Naive thymus-derived CD4-positive, alpha-beta T cell (primary cell): ENCODE measurements around the gene DNAH11. TPM values are rescaled to one million over a fixed set of nuclear protein-coding genes. Genes with fewer than 3 reads are reported as not detected.
"Not testable (repeated sequence)": the region's sequence is repeated elsewhere in the genome, so short reads cannot be mapped to it uniquely, and the experiment has no call there.

ENCODE experiments used
- ATAC-seq: fragments of 150-1000 bp; cut with Tn5 transposase; 2 replicates; pipeline ENCODE4 v1.10.0; 2021; ENCODE audit warnings: mild to moderate bottlenecking, moderate library complexity
- CTCF ChIA-PET: fragments of 350-600 bp; sonication (Branson Sonifier 250); formaldehyde crosslinking; loops from one replicate; lab custom pipeline; 2021; ENCODE audit warnings: antibody characterized with exemption; lab: Charles Lee
- POLR2A ChIA-PET: fragments of 350-600 bp; sonication (Branson Sonifier 250); formaldehyde crosslinking; loops from one replicate; lab custom pipeline; 2021; ENCODE audit warnings: antibody characterized with exemption, inconsistent platforms; lab: Charles Lee
- DNase-seq, 9 donors: peaks; one replicate each; pipeline versions ENCODE4 v3.0.0 to v3.0.0-alpha.2; 2020 to 2022; ENCODE audit warnings: mixed read lengths in 1 of 9
- H3K27ac ChIP-seq: one replicate; pipeline ENCODE4 v1.7.0; 2013; ENCODE audit warnings: mild to moderate bottlenecking, low read depth, low read length, moderate library complexity
- H3K27me3 ChIP-seq, 2 donors: one replicate each; pipeline ENCODE4 v1.7.0; 2013; ENCODE audit warnings: low read length in 2 of 2, mild to moderate bottlenecking in 2 of 2, moderate library complexity in 2 of 2; ENCODE audit not compliant: control insufficient read depth in 2 of 2, insufficient read depth in 2 of 2
- H3K36me3 ChIP-seq, 3 experiments: 1 replicate in 2 of 3; 2 replicates in 1 of 3; pipeline ENCODE4 v1.7.0; 2013; ENCODE audit warnings: low read length in 3 of 3, mild to moderate bottlenecking in 3 of 3, moderate library complexity in 1 of 3; ENCODE audit not compliant: insufficient read depth in 3 of 3, control insufficient read depth in 2 of 3
- H3K4me1 ChIP-seq, 2 donors: one replicate each; pipeline ENCODE4 v1.7.0; 2013; ENCODE audit warnings: low read length in 2 of 2, mild to moderate bottlenecking in 2 of 2, moderate library complexity in 1 of 2; ENCODE audit not compliant: control insufficient read depth in 2 of 2, insufficient read depth in 2 of 2
- H3K4me3 ChIP-seq: 2 replicates; pipeline ENCODE4 v1.7.0; 2013; ENCODE audit warnings: mild to moderate bottlenecking, low read length
- H3K9me3 ChIP-seq, 3 experiments: 1 replicate in 2 of 3; 2 replicates in 1 of 3; pipeline ENCODE4 v1.7.0; 2013; ENCODE audit warnings: low read length in 3 of 3; ENCODE audit not compliant: control insufficient read depth in 2 of 3
- H3K27ac Mint-ChIP-seq, 9 donors: one replicate each; pipeline ENCODE4 v1.8.0; 2020 to 2022; ENCODE audit warnings: mixed read lengths in 9 of 9, mild to moderate bottlenecking in 8 of 9, moderate library complexity in 5 of 9, inconsistent platforms in 2 of 9
- H3K27me3 Mint-ChIP-seq, 5 donors: one replicate each; pipeline ENCODE4 v1.8.0; 2021 to 2022; ENCODE audit warnings: mixed read lengths in 5 of 5, mild to moderate bottlenecking in 1 of 5
- H3K36me3 Mint-ChIP-seq, 5 donors: one replicate each; pipeline ENCODE4 v1.8.0; 2020 to 2022; ENCODE audit warnings: mixed read lengths in 5 of 5, mild to moderate bottlenecking in 3 of 5, inconsistent platforms in 1 of 5
- H3K4me1 Mint-ChIP-seq, 7 donors: one replicate each; pipeline ENCODE4 v1.8.0; 2020 to 2022; ENCODE audit warnings: mixed read lengths in 7 of 7, mild to moderate bottlenecking in 3 of 7, inconsistent platforms in 1 of 7
- H3K4me3 Mint-ChIP-seq, 10 donors: one replicate each; pipeline ENCODE4 v1.8.0; 2020 to 2022; ENCODE audit warnings: mild to moderate bottlenecking in 10 of 10, mixed read lengths in 10 of 10, moderate library complexity in 6 of 10, inconsistent platforms in 2 of 10
- H3K9me3 Mint-ChIP-seq, 11 donors: one replicate each; pipeline ENCODE4 v1.8.0; 2020 to 2022; ENCODE audit warnings: mixed read lengths in 11 of 11, mild to moderate bottlenecking in 4 of 11, inconsistent platforms in 1 of 11, moderate library complexity in 1 of 11
- intact Hi-C, 2 donors: fragments of 100-400 bp; cut with micrococcal nuclease; formaldehyde crosslinking; loops; one replicate each; pipeline ENCODE4 v1.15.1; 2023
- polyA plus RNA-seq, 2 donors: library from polyadenylated mRNA; unstranded; fragments of 300-500 nt; fragmentation: Illumina TruSeq; gene quantifications; one replicate each; pipeline ENCODE4 v1.2.3, GENCODE V29; 2021
- total RNA-seq, 6 experiments: library from RNA in 5 of 6; stranded (reverse) in 5 of 6; gene quantifications; 1 replicate in 5 of 6; 2 replicates in 1 of 6; pipeline ENCODE4 v1.2.3 and lab custom pipeline; 2021 to 2026

DNAH11 gene
- total and polyA plus RNA-seq, 7 experiments from 2014 or later, result 0.02 to 8.1 (median 0.22) TPM; not detected in 1

DNA sequence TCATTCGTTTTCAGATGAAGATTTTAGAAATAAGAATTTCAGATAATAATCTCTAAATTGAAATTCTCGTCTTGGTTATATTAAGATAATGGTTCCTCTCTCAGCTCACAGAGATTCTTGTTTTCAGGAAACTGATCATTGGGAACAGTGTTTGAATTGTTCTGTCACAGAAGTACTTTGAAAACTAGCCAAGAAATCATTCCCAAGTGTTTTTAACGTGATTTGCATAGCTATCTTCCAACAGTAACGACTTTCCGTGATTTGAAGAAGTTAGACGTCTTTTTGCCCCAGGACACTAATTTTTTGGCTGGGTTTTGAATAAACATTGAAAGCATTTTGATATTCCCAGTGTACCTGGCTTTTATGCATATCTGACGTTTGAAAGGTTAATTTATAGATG lies 286.9 kb downstream of the DNAH11 start:
- no peaks in the 10 kb centered on the region for H3K27me3 ChIP-seq
- Mint-ChIP-seq H3K4me3 (no peak overlapping the region), H3K4me1 (peaks cover 0 to 9% (median 7%) of the 10 kb centered on the region in 7 donors), H3K27ac (no peak overlapping the region), H3K27me3 (peaks cover 0 to 3% (median 0%) of the 10 kb centered on the region in 5 donors), H3K36me3 (no peaks in the 10 kb centered on the region), H3K9me3 (peaks cover 0 to 5% (median 0%) of the 10 kb centered on the region in 11 donors)
- H3K4me1 ChIP-seq, result no peaks in the 10 kb centered on the region
- no peak for ATAC-seq
- no peaks in the 10 kb centered on the region for H3K36me3 ChIP-seq
- ChIA-PET CTCF (no interaction called here), POLR2A (no interaction called here)
- no peak overlapping the region for H3K27ac ChIP-seq
- no peak overlapping the region for H3K4me3 ChIP-seq
- intact Hi-C loops, result no loop called here
- no peaks in the 10 kb centered on the region for H3K9me3 ChIP-seq
- DNase-seq, result no peak

GRCh38 chr7:21844742-21845141 lies 301.9 kb downstream of the DNAH11 start:
- H3K27me3 ChIP-seq, result no peaks in the 10 kb centered on the region
- H3K36me3 ChIP-seq, result no peaks in the 10 kb centered on the region
- no peak for ATAC-seq
- peak overlapping the region in 1 of 9 donors; percentile 14 for H3K27ac Mint-ChIP-seq
- ChIA-PET CTCF (no interaction called here), POLR2A (no interaction called here)
- H3K9me3 Mint-ChIP-seq, result peaks cover 0 to 15% (median 0%) of the 10 kb centered on the region in 11 donors
- no peak overlapping the region for H3K4me3 Mint-ChIP-seq
- peaks cover 0 to 5% (median 0%) of the 10 kb centered on the region in 5 donors for H3K27me3 Mint-ChIP-seq
- H3K36me3 Mint-ChIP-seq, result no peaks in the 10 kb centered on the region
- DNase-seq, result no peak
- no peaks in the 10 kb centered on the region for H3K9me3 ChIP-seq
- H3K4me1 Mint-ChIP-seq, result peaks cover 0 to 7% (median 0%) of the 10 kb centered on the region in 7 donors
- no peaks in the 10 kb centered on the region for H3K4me1 ChIP-seq
- intact Hi-C loops, result no loop called here
- no peak overlapping the region for H3K4me3 ChIP-seq
- no peak overlapping the region for H3K27ac ChIP-seq

DNA sequence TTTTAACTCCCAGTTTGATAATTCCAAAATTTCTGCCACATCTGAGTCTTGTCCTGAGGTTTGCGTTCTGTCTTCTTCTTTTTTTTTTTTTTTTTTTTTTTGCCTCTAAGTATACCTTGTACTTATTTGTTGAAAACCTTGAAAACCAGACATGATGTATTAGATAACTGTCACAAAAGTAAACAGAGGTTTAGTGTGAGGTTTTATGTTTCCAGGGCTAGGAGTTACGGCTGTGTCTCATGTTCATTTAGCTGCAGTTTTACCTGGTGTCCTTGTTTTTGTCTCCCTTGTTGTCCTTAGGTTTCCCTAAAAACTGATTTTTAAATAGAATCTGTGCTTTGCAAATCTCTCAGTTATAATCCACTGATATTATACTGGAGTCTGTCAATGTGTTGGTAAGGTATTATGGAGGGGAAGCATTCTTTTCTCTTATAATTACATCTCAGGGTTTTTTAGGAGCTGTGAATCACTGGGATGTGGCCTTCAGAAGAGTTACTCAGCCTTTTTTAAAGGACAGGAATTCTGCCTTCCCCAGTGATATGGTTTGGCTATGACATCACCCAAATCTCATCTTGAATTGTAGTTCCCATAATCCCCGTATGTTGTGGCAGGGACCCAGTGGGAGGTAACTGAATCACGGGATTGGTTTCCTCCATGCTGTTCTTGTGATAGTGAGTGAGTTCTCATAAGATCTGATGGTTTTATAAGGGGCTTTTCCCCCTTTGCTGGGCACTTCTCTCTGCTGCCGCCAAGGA lies 307.9 kb downstream of the DNAH11 start:
- Histone ChIP-seq H3K27ac (no peak overlapping the region), H3K36me3 (no peaks in the 10 kb centered on the region), H3K4me3 (peak overlapping the region; percentile 27), H3K9me3 (no peaks in the 10 kb centered on the region), H3K27me3 (no peaks in the 10 kb centered on the region), H3K4me1 (peaks cover 0 to 20% of the 10 kb centered on the region in 2 donors)
- peak overlapping the region in 8 of 9 donors; percentile 85 to 97 (median 92) for H3K27ac Mint-ChIP-seq
- peaks cover 0 to 5% (median 0%) of the 10 kb centered on the region in 5 donors for H3K27me3 Mint-ChIP-seq
- POLR2A ChIA-PET, result interaction anchor here (0.7 to 1.6 kb wide), 2 partner anchors 74 to 94 kb away, joined by 4 read pairs; no protein-coding TSS in a partner anchor
- CTCF ChIA-PET, result interaction anchor here (0.6 to 0.7 kb wide), 2 partner anchors 105 to 278 kb away, joined by 3 to 4 read pairs; no protein-coding TSS in a partner anchor
- H3K4me1 Mint-ChIP-seq, result peaks cover 6 to 44% (median 34%) of the 10 kb centered on the region in 7 donors
- peak overlapping the region in 9 of 10 donors; percentile 13 to 91 (median 78) for H3K4me3 Mint-ChIP-seq
- no peaks in the 10 kb centered on the region for H3K36me3 Mint-ChIP-seq
- peaks cover 0 to 20% (median 0%) of the 10 kb centered on the region in 11 donors for H3K9me3 Mint-ChIP-seq
- no peak for DNase-seq
- intact Hi-C loops, result loop anchor here in 1 of 2 donors (2.0 to 5.0 kb wide), 4 partner anchors 47 to 593 kb away; partner anchors contain the start of genes CDCA7L and SP4
- ATAC-seq, result no peak

DNA sequence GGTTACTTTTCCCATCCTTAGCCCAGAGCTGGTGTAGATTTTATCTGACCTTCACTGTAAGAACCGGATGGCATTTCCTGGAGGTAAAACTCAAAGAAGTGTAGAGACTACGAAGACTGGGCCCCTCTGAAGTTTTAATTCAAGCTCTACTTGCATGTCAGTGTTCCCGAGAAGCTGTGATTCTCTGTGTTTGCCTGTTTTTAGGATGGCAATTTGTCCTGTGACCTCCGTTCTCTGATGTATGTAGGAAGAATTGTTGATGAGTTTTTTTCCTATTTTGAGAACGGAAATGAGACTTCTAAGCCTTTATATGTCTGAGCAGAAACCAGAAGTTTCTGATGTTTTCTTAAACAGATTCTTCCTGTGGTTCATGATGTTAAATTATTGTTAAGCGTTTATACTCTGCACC lies 308.7 kb downstream of the DNAH11 start:
- peak; percentile 72 for ATAC-seq
- no peaks in the 10 kb centered on the region for H3K36me3 Mint-ChIP-seq
- peak overlapping the region; percentile 85 to 97 (median 91) for H3K27ac Mint-ChIP-seq
- H3K4me3 Mint-ChIP-seq, result peak overlapping the region; percentile 69 to 91 (median 78)
- peaks cover 0 to 20% (median 0%) of the 10 kb centered on the region in 11 donors for H3K9me3 Mint-ChIP-seq
- Histone ChIP-seq H3K4me1 (peaks cover 0 to 20% of the 10 kb centered on the region in 2 donors), H3K9me3 (no peaks in the 10 kb centered on the region), H3K36me3 (no peaks in the 10 kb centered on the region), H3K4me3 (peak overlapping the region; percentile 27), H3K27me3 (no peaks in the 10 kb centered on the region), H3K27ac (peak overlapping the region; percentile 36)
- ChIA-PET POLR2A (interaction anchor here (0.7 to 1.6 kb wide), 2 partner anchors 75 to 93 kb away, joined by 4 read pairs; no protein-coding TSS in a partner anchor), CTCF (no interaction called here)
- peaks cover 0 to 5% (median 0%) of the 10 kb centered on the region in 5 donors for H3K27me3 Mint-ChIP-seq
- H3K4me1 Mint-ChIP-seq, result peaks cover 6 to 44% (median 34%) of the 10 kb centered on the region in 7 donors
- intact Hi-C loops, result loop anchor here in 1 of 2 donors (2.0 to 5.0 kb wide), 4 partner anchors 46 to 594 kb away; partner anchors contain the start of genes CDCA7L and SP4
- DNase-seq, result peak in 7 of 9 donors; percentile 10 to 55 (median 35)

GRCh38 chr7:21865631-21866204 lies 322.9 kb downstream of the DNAH11 start:
- CTCF ChIA-PET, result interaction anchor here (0.7 to 0.8 kb wide), 2 partner anchors 28 to 490 kb away, joined by 3 read pairs; no protein-coding TSS in a partner anchor
- POLR2A ChIA-PET, H3K27me3 Mint-ChIP-seq: not testable (repeated sequence)

DNA sequence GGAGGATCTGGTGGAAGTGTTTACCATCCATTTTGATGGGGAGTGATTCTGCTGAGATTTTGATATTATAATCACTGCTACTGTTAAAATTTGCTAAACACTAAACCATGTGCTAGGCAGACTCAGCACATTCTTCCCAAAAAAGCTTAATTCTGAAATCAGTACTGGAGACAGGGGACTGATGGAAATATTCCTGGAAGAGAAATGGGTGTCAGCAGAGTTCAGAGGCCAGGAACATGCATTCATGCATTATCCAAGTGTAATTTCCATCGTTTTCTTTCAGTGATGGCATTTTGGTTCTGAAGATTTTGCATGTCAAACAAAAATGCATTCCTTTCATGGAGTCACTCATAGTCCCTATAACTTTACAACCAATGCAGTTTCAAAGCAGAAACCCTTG lies 323.9 kb downstream of the DNAH11 start:
- intact Hi-C loops, result no loop called here
- CTCF ChIA-PET, result no interaction called here
- H3K4me1 Mint-ChIP-seq, result peaks cover 0 to 3% (median 0%) of the 10 kb centered on the region in 7 donors

More at GRCh38 chr7:21865631-21866204, 322.9 kb downstream of the DNAH11 start:
- ATAC-seq, H3K4me3 ChIP-seq, H3K27ac ChIP-seq, DNase-seq, H3K27me3 ChIP-seq, H3K4me1 Mint-ChIP-seq, intact Hi-C loops, H3K27ac Mint-ChIP-seq, H3K9me3 ChIP-seq, H3K4me1 ChIP-seq, H3K9me3 Mint-ChIP-seq, H3K36me3 Mint-ChIP-seq, H3K36me3 ChIP-seq, H3K4me3 Mint-ChIP-seq: not testable (repeated sequence)

More for the DNA sequence above, 323.9 kb downstream of the DNAH11 start:
- no peaks in the 10 kb centered on the region for H3K36me3 ChIP-seq
- H3K27ac ChIP-seq, result no peak overlapping the region
- H3K4me1 ChIP-seq, result no peaks in the 10 kb centered on the region
- no peak overlapping the region for H3K4me3 ChIP-seq
- Mint-ChIP-seq H3K27ac (no peak overlapping the region), H3K36me3 (no peaks in the 10 kb centered on the region), H3K9me3 (peaks cover 0 to 2% (median 0%) of the 10 kb centered on the region in 11 donors), H3K4me3 (no peak overlapping the region), H3K27me3 (no peaks in the 10 kb centered on the region)
- POLR2A ChIA-PET, result no interaction called here
- ATAC-seq (no peak), DNase-seq (no peak)
- H3K27me3 ChIP-seq, result no peaks in the 10 kb centered on the region
- H3K9me3 ChIP-seq, result no peaks in the 10 kb centered on the region
